Mononuclear cell (primary cell): ENCODE data around the gene CPED1. TPM values are rescaled to one million over a fixed set of nuclear protein-coding genes. Genes with fewer than 3 reads are reported as not detected.
"Not testable (repeated sequence)": the region's sequence is repeated elsewhere in the genome, so short reads cannot be mapped to it uniquely, and the experiment has no call there.

Source experiments
- H3K27me3 ChIP-seq: 2 replicates; pipeline ENCODE4 v1.6.0; 2011; ENCODE audit warnings: low read length, control low read depth; ENCODE audit not compliant: insufficient read depth
- H3K4me1 ChIP-seq: 2 replicates; pipeline ENCODE4 v1.5.1; 2011; ENCODE audit warnings: mild to moderate bottlenecking, low read length, control low read depth; ENCODE audit not compliant: insufficient read depth
- H3K4me3 ChIP-seq: 2 replicates; pipeline ENCODE4 v1.5.1; 2011; ENCODE audit warnings: mild to moderate bottlenecking, low read length, moderate library complexity
- H3K9me3 ChIP-seq: 2 replicates; pipeline ENCODE4 v1.5.1; 2011; ENCODE audit warnings: low read depth, mild to moderate bottlenecking, control low read depth, low read length
- total RNA-seq: library from RNA; depleted of rRNA; stranded (reverse); fragments of >200 nt; gene quantifications from one replicate; pipeline ENCODE4 v1.2.3, GENCODE V29; 2012

Gene CPED1
- total RNA-seq, 1 donor: 4.6 TPM

GRCh38 chr7:121279060-121279620 lies 290.6 kb downstream of the CPED1 start:
- no peaks in the 10 kb centered on the region for H3K27me3 ChIP-seq

GRCh38 chr7:121279822-121280221 lies 291.3 kb downstream of the CPED1 start:
- no peaks in the 10 kb centered on the region for H3K4me1 ChIP-seq
- H3K27me3 ChIP-seq: no peaks in the 10 kb centered on the region
- H3K9me3 ChIP-seq: no peaks in the 10 kb centered on the region
- H3K4me3 ChIP-seq: no peak overlapping the region

More at GRCh38 chr7:121279060-121279620, 290.6 kb downstream of the CPED1 start:
- Histone ChIP-seq H3K4me1 (no peaks in the 10 kb centered on the region), H3K9me3 (no peaks in the 10 kb centered on the region), H3K4me3 (no peak overlapping the region)

- H3K27me3 ChIP-seq: no peaks in the 10 kb centered on the region
- no peaks in the 10 kb centered on the region for H3K9me3 ChIP-seq
- H3K4me3 ChIP-seq: no peak overlapping the region
- no peaks in the 10 kb centered on the region for H3K4me1 ChIP-seq
Measured at GRCh38 chr7:121280656-121281055, 292.1 kb downstream of the CPED1 start.

- no peaks in the 10 kb centered on the region for H3K4me1 ChIP-seq
- H3K4me3 ChIP-seq: no peak overlapping the region
- H3K9me3 ChIP-seq: peaks cover 9% of the 10 kb centered on the region
- no peaks in the 10 kb centered on the region for H3K27me3 ChIP-seq
Measured at GRCh38 chr7:121282129-121282528, 293.6 kb downstream of the CPED1 start.

GRCh38 chr7:121285066-121285667 lies 296.7 kb downstream of the CPED1 start:
- H3K9me3 ChIP-seq: peaks cover 14% of the 10 kb centered on the region
- no peak overlapping the region for H3K4me3 ChIP-seq
- no peaks in the 10 kb centered on the region for H3K27me3 ChIP-seq
- no peaks in the 10 kb centered on the region for H3K4me1 ChIP-seq

- H3K27me3 ChIP-seq: no peaks in the 10 kb centered on the region
- H3K4me1 ChIP-seq: no peaks in the 10 kb centered on the region
- H3K4me3 ChIP-seq: no peak overlapping the region
- H3K9me3 ChIP-seq: peaks cover 14% of the 10 kb centered on the region
Measured at GRCh38 chr7:121286186-121286585, 297.7 kb downstream of the CPED1 start.

- Histone ChIP-seq H3K4me1 (no peaks in the 10 kb centered on the region), H3K27me3 (no peaks in the 10 kb centered on the region), H3K4me3 (no peak overlapping the region), H3K9me3 (peaks cover 14% of the 10 kb centered on the region)
Measured at GRCh38 chr7:121286742-121287734, 298.5 kb downstream of the CPED1 start.

- no peak overlapping the region for H3K4me3 ChIP-seq
- H3K4me1 ChIP-seq: no peaks in the 10 kb centered on the region
- H3K9me3 ChIP-seq: peaks cover 14% of the 10 kb centered on the region
Measured at GRCh38 chr7:121288894-121289293, 300.4 kb downstream of the CPED1 start.

GRCh38 chr7:121289930-121290329 lies 301.4 kb downstream of the CPED1 start:
- H3K4me1 ChIP-seq, H3K4me3 ChIP-seq, H3K27me3 ChIP-seq: not testable (repeated sequence)
- peaks cover 14% of the 10 kb centered on the region for H3K9me3 ChIP-seq

More at GRCh38 chr7:121288894-121289293, 300.4 kb downstream of the CPED1 start:
- no peaks in the 10 kb centered on the region for H3K27me3 ChIP-seq

- Histone ChIP-seq H3K9me3 (no peaks in the 10 kb centered on the region), H3K4me1 (no peaks in the 10 kb centered on the region), H3K4me3 (no peak overlapping the region), H3K27me3 (no peaks in the 10 kb centered on the region)
Measured at GRCh38 chr7:121294448-121294992, 306.0 kb downstream of the CPED1 start.

GRCh38 chr7:121297843-121298242 lies 309.3 kb downstream of the CPED1 start:
- Histone ChIP-seq H3K27me3 (no peaks in the 10 kb centered on the region), H3K9me3 (no peaks in the 10 kb centered on the region), H3K4me1 (no peaks in the 10 kb centered on the region), H3K4me3 (no peak overlapping the region)

GRCh38 chr7:121298831-121299239 lies 310.3 kb downstream of the CPED1 start:
- no peaks in the 10 kb centered on the region for H3K9me3 ChIP-seq
- H3K27me3 ChIP-seq: no peaks in the 10 kb centered on the region
- no peaks in the 10 kb centered on the region for H3K4me1 ChIP-seq
- H3K4me3 ChIP-seq: no peak overlapping the region

GRCh38 chr7:121300685-121301420 lies 312.3 kb downstream of the CPED1 start:
- Histone ChIP-seq H3K4me3 (no peak overlapping the region), H3K4me1 (no peaks in the 10 kb centered on the region), H3K9me3 (no peaks in the 10 kb centered on the region), H3K27me3 (no peaks in the 10 kb centered on the region)

- H3K9me3 ChIP-seq: no peaks in the 10 kb centered on the region
- H3K4me1 ChIP-seq: no peaks in the 10 kb centered on the region
- H3K4me3 ChIP-seq: no peak overlapping the region
- no peaks in the 10 kb centered on the region for H3K27me3 ChIP-seq
Measured at GRCh38 chr7:121301446-121302213, 313.1 kb downstream of the CPED1 start.
